ENCODE measurements around the gene SCAMP5.

- TF ChIP-seq CTCF (IDR thresholded peaks at IDR 0.05) (no peak), EP300 (IDR thresholded peaks at IDR 0.05) (no peak)
These were observed 21.1 kb downstream of the SCAMP5 start for GRCh38 chr15:75016431-75016830.

All from tibial nerve (tissue), 4 donors.